ENCODE results near the gene SMIM29.

GRCh38 chr6:34276881-34277762 is 28.3 kb upstream of the SMIM29 start:
- TF ChIP-seq POLR2A (IDR thresholded peaks at IDR 0.05) (no peak), CTCF (IDR thresholded peaks at IDR 0.05) (no peak)
